ENCODE measurements around the gene LCN15.

DNA sequence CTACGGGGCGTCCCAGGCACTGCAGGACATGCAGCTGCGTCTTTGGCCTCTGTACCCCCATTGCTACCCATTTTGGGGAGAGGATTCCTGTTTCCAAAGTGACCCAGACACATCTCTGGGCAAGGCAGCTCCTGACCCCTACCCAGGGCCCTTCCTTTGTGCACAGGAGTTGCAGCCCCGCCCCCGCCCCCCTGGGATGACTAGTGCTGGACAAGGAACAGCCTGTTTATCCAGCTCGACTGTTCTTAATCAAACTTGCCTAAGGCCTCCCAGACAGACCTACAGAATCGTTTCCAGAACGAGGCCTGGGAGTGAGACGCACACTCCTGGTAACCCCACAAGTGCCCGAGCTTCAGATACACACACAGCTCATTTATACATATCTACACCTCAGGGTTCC is 38.7 kb downstream of the LCN15 start:
- TF ChIP-seq, protein P1, sequence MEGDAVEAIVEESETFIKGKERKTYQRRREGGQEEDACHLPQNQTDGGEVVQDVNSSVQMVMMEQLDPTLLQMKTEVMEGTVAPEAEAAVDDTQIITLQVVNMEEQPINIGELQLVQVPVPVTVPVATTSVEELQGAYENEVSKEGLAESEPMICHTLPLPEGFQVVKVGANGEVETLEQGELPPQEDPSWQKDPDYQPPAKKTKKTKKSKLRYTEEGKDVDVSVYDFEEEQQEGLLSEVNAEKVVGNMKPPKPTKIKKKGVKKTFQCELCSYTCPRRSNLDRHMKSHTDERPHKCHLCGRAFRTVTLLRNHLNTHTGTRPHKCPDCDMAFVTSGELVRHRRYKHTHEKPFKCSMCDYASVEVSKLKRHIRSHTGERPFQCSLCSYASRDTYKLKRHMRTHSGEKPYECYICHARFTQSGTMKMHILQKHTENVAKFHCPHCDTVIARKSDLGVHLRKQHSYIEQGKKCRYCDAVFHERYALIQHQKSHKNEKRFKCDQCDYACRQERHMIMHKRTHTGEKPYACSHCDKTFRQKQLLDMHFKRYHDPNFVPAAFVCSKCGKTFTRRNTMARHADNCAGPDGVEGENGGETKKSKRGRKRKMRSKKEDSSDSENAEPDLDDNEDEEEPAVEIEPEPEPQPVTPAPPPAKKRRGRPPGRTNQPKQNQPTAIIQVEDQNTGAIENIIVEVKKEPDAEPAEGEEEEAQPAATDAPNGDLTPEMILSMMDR (IDR thresholded peaks at IDR 0.05) = no peak
- TF ChIP-seq POLR2AphosphoS5 (IDR thresholded peaks at IDR 0.05; ENCODE audit: low read depth, low read length) (no peak), SIN3A (IDR thresholded peaks at IDR 0.05; ENCODE audit: borderline replicate concordance, insufficient read depth, low read depth, low read length) (no peak)
- TF ChIP-seq, protein P2, sequence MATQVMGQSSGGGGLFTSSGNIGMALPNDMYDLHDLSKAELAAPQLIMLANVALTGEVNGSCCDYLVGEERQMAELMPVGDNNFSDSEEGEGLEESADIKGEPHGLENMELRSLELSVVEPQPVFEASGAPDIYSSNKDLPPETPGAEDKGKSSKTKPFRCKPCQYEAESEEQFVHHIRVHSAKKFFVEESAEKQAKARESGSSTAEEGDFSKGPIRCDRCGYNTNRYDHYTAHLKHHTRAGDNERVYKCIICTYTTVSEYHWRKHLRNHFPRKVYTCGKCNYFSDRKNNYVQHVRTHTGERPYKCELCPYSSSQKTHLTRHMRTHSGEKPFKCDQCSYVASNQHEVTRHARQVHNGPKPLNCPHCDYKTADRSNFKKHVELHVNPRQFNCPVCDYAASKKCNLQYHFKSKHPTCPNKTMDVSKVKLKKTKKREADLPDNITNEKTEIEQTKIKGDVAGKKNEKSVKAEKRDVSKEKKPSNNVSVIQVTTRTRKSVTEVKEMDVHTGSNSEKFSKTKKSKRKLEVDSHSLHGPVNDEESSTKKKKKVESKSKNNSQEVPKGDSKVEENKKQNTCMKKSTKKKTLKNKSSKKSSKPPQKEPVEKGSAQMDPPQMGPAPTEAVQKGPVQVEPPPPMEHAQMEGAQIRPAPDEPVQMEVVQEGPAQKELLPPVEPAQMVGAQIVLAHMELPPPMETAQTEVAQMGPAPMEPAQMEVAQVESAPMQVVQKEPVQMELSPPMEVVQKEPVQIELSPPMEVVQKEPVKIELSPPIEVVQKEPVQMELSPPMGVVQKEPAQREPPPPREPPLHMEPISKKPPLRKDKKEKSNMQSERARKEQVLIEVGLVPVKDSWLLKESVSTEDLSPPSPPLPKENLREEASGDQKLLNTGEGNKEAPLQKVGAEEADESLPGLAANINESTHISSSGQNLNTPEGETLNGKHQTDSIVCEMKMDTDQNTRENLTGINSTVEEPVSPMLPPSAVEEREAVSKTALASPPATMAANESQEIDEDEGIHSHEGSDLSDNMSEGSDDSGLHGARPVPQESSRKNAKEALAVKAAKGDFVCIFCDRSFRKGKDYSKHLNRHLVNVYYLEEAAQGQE (IDR thresholded peaks at IDR 0.05; ENCODE audit: insufficient read depth in 1 of 2, low read depth in 2 of 2, low read length in 1 of 2) = no peak

All from Panc1 (cell line).